ENCODE measurements around the gene MAGEC1.

The MAGEC1 gene

DNA sequence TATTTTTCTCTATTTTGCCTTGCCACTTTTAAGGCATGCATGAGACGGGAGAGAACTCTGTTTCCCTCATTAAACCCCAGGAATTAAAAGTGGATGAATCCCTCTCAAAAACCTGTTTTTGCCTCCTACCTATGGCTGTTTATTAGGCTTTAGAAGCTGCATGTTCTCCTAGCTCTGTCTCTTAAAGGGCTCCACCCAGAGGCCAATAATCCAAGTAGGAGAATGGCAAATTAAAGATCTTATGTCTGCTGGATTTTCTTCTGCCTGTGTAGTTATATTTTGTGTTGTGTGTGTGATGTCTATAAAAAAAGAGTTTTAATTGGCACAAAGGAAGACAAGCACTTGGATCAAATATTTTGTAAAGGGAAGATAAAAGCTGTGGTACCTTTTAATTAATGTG lies 32.4 kb downstream of the MAGEC1 start:
- H3K4me1 ChIP-seq (ENCODE audit: low read depth, poor library complexity, severe bottlenecking) = no peaks in the 10 kb centered on the region
- H3K4me3 ChIP-seq (IDR thresholded peaks at IDR 0.05; ENCODE audit: insufficient read depth, low read depth, low read length) = no peak overlapping the region
- H3K9ac ChIP-seq = no peak overlapping the region
- no peaks in the 10 kb centered on the region for H3K36me3 ChIP-seq (ENCODE audit: insufficient read depth)
- no peak overlapping the region for H3K4me2 ChIP-seq
- H2AFZ ChIP-seq (ENCODE audit: low read depth) = no peak overlapping the region
- H4K20me1 ChIP-seq (ENCODE audit: insufficient read depth) = no peaks in the 10 kb centered on the region
- TF ChIP-seq CTCF (conservative IDR thresholded peaks at IDR 0.05; ENCODE audit: low read depth, low read length) = no peak
- no peaks in the 10 kb centered on the region for H3K27me3 ChIP-seq (ENCODE audit: insufficient read depth, low read depth)
- no peaks in the 10 kb centered on the region for H3K79me2 ChIP-seq (ENCODE audit: insufficient read depth, low read depth)
- no peak overlapping the region for H3K27ac ChIP-seq

DNA sequence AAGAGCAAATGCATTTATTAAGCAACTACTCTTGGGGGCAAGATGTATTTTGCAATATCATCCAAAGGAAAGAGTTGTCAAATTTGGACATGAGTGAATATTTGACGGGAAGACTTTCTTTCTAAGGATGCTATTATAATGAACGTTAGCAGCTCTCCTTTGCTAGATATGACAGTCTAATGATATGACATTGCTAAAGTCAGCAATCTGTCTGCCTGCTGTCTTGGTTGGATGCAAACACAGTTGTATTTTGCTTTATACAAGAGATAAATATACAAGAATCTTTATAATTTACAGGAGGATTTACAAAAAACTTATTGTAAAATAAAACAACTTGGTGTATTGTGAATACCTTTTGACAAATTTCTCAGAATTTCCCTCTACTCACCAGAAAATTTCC lies 37.5 kb downstream of the MAGEC1 start:
- Histone ChIP-seq H3K4me3 (IDR thresholded peaks at IDR 0.05; ENCODE audit: insufficient read depth, low read depth, low read length) (no peak overlapping the region), H2AFZ (ENCODE audit: low read depth) (no peak overlapping the region), H3K4me2 (no peak overlapping the region), H3K4me1 (ENCODE audit: low read depth, poor library complexity, severe bottlenecking) (no peaks in the 10 kb centered on the region), H3K36me3 (ENCODE audit: insufficient read depth) (no peaks in the 10 kb centered on the region), H3K79me2 (ENCODE audit: insufficient read depth, low read depth) (no peaks in the 10 kb centered on the region), H4K20me1 (ENCODE audit: insufficient read depth) (no peaks in the 10 kb centered on the region), H3K27ac (no peak overlapping the region), H3K9ac (no peak overlapping the region), H3K27me3 (ENCODE audit: insufficient read depth, low read depth) (no peaks in the 10 kb centered on the region)
- TF ChIP-seq CTCF (conservative IDR thresholded peaks at IDR 0.05; ENCODE audit: low read depth, low read length) = no peak

GRCh38 chrX:141945426-141945825 lies 41.7 kb downstream of the MAGEC1 start:
- no peak overlapping the region for H2AFZ ChIP-seq (ENCODE audit: low read depth)
- H3K27me3 ChIP-seq (ENCODE audit: insufficient read depth, low read depth) = no peaks in the 10 kb centered on the region
- no peak overlapping the region for H3K4me3 ChIP-seq (IDR thresholded peaks at IDR 0.05; ENCODE audit: insufficient read depth, low read depth, low read length)
- no peaks in the 10 kb centered on the region for H3K4me1 ChIP-seq (ENCODE audit: low read depth, poor library complexity, severe bottlenecking)
- no peak overlapping the region for H3K4me2 ChIP-seq
- H4K20me1 ChIP-seq (ENCODE audit: insufficient read depth) = no peaks in the 10 kb centered on the region
- no peak overlapping the region for H3K9ac ChIP-seq
- H3K36me3 ChIP-seq (ENCODE audit: insufficient read depth) = no peaks in the 10 kb centered on the region
- TF ChIP-seq CTCF (conservative IDR thresholded peaks at IDR 0.05; ENCODE audit: low read depth, low read length) = no peak
- no peaks in the 10 kb centered on the region for H3K79me2 ChIP-seq (ENCODE audit: insufficient read depth, low read depth)
- no peak overlapping the region for H3K27ac ChIP-seq

GRCh38 chrX:141947350-141947749 lies 43.7 kb downstream of the MAGEC1 start:
- Histone ChIP-seq H3K36me3 (ENCODE audit: insufficient read depth) (no peaks in the 10 kb centered on the region), H3K4me1 (ENCODE audit: low read depth, poor library complexity, severe bottlenecking) (no peaks in the 10 kb centered on the region), H3K4me3 (IDR thresholded peaks at IDR 0.05; ENCODE audit: insufficient read depth, low read depth, low read length) (no peak overlapping the region), H3K9ac (no peak overlapping the region), H3K79me2 (ENCODE audit: insufficient read depth, low read depth) (no peaks in the 10 kb centered on the region), H4K20me1 (ENCODE audit: insufficient read depth) (no peaks in the 10 kb centered on the region), H3K27me3 (ENCODE audit: insufficient read depth, low read depth) (no peaks in the 10 kb centered on the region), H2AFZ (ENCODE audit: low read depth) (no peak overlapping the region), H3K4me2 (no peak overlapping the region), H3K27ac (no peak overlapping the region)
- no peak for TF ChIP-seq CTCF (conservative IDR thresholded peaks at IDR 0.05; ENCODE audit: low read depth, low read length)

DNA sequence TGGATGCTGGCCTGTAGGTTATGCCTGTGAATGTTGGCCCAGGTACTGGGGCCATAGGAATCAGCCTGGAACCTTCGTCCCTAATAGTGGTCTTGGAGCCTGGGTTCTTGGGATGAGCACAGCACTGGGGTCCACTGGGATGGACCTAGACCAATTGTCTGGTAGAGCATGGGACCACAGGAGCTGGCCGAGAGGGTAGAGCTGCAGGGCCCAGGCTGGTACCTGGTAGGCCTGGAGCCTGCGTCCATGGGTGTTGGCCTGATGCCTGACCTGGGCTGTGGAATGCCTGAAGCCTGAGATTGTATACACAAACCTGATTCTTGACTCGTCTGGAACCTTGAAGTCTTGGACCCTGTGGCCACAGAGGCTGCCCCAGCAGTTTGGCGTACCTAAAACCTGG lies 48.9 kb downstream of the MAGEC1 start:
- H3K4me3 ChIP-seq (IDR thresholded peaks at IDR 0.05; ENCODE audit: insufficient read depth, low read depth, low read length) = no peak overlapping the region
- no peak overlapping the region for H3K9ac ChIP-seq
- H3K4me2 ChIP-seq = no peak overlapping the region
- no peaks in the 10 kb centered on the region for H3K27me3 ChIP-seq (ENCODE audit: insufficient read depth, low read depth)
- H4K20me1 ChIP-seq (ENCODE audit: insufficient read depth) = no peaks in the 10 kb centered on the region
- H3K4me1 ChIP-seq (ENCODE audit: low read depth, poor library complexity, severe bottlenecking) = no peaks in the 10 kb centered on the region
- H2AFZ ChIP-seq (ENCODE audit: low read depth) = no peak overlapping the region
- no peaks in the 10 kb centered on the region for H3K79me2 ChIP-seq (ENCODE audit: insufficient read depth, low read depth)
- no peak overlapping the region for H3K27ac ChIP-seq
- no peaks in the 10 kb centered on the region for H3K36me3 ChIP-seq (ENCODE audit: insufficient read depth)
- TF ChIP-seq CTCF (conservative IDR thresholded peaks at IDR 0.05; ENCODE audit: low read depth, low read length) = no peak
